Naive thymus-derived CD4-positive, alpha-beta T cell (primary cell): ENCODE data around the gene NSMF. TPM values are rescaled to one million over a fixed set of nuclear protein-coding genes. Genes with fewer than 3 reads are reported as not detected.
A peak's percentile ranks its signal among the peaks of the same experiment; 100 is the strongest.

Experiments
- ATAC-seq: fragments of 150-1000 bp; cut with Tn5 transposase; 2 replicates; pipeline ENCODE4 v1.10.0; 2021; ENCODE audit warnings: mild to moderate bottlenecking, moderate library complexity
- CTCF ChIA-PET: fragments of 350-600 bp; sonication (Branson Sonifier 250); formaldehyde crosslinking; loops from one replicate; lab custom pipeline; 2021; ENCODE audit warnings: antibody characterized with exemption; lab: Charles Lee
- POLR2A ChIA-PET: fragments of 350-600 bp; sonication (Branson Sonifier 250); formaldehyde crosslinking; loops from one replicate; lab custom pipeline; 2021; ENCODE audit warnings: antibody characterized with exemption, inconsistent platforms; lab: Charles Lee
- DNase-seq, 9 donors: peaks; one replicate each; pipeline versions ENCODE4 v3.0.0 to v3.0.0-alpha.2; 2020 to 2022; ENCODE audit warnings: mixed read lengths in 1 of 9
- H3K27ac ChIP-seq: one replicate; pipeline ENCODE4 v1.7.0; 2013; ENCODE audit warnings: mild to moderate bottlenecking, low read depth, low read length, moderate library complexity
- H3K27me3 ChIP-seq, 2 donors: one replicate each; pipeline ENCODE4 v1.7.0; 2013; ENCODE audit warnings: low read length in 2 of 2, mild to moderate bottlenecking in 2 of 2, moderate library complexity in 2 of 2; ENCODE audit not compliant: control insufficient read depth in 2 of 2, insufficient read depth in 2 of 2
- H3K36me3 ChIP-seq, 3 experiments: 1 replicate in 2 of 3; 2 replicates in 1 of 3; pipeline ENCODE4 v1.7.0; 2013; ENCODE audit warnings: low read length in 3 of 3, mild to moderate bottlenecking in 3 of 3, moderate library complexity in 1 of 3; ENCODE audit not compliant: insufficient read depth in 3 of 3, control insufficient read depth in 2 of 3
- H3K4me1 ChIP-seq, 2 donors: one replicate each; pipeline ENCODE4 v1.7.0; 2013; ENCODE audit warnings: low read length in 2 of 2, mild to moderate bottlenecking in 2 of 2, moderate library complexity in 1 of 2; ENCODE audit not compliant: control insufficient read depth in 2 of 2, insufficient read depth in 2 of 2
- H3K4me3 ChIP-seq: 2 replicates; pipeline ENCODE4 v1.7.0; 2013; ENCODE audit warnings: mild to moderate bottlenecking, low read length
- H3K9me3 ChIP-seq, 3 experiments: 1 replicate in 2 of 3; 2 replicates in 1 of 3; pipeline ENCODE4 v1.7.0; 2013; ENCODE audit warnings: low read length in 3 of 3; ENCODE audit not compliant: control insufficient read depth in 2 of 3
- H3K27ac Mint-ChIP-seq, 9 donors: one replicate each; pipeline ENCODE4 v1.8.0; 2020 to 2022; ENCODE audit warnings: mixed read lengths in 9 of 9, mild to moderate bottlenecking in 8 of 9, moderate library complexity in 5 of 9, inconsistent platforms in 2 of 9
- H3K27me3 Mint-ChIP-seq, 5 donors: one replicate each; pipeline ENCODE4 v1.8.0; 2021 to 2022; ENCODE audit warnings: mixed read lengths in 5 of 5, mild to moderate bottlenecking in 1 of 5
- H3K36me3 Mint-ChIP-seq, 5 donors: one replicate each; pipeline ENCODE4 v1.8.0; 2020 to 2022; ENCODE audit warnings: mixed read lengths in 5 of 5, mild to moderate bottlenecking in 3 of 5, inconsistent platforms in 1 of 5
- H3K4me1 Mint-ChIP-seq, 7 donors: one replicate each; pipeline ENCODE4 v1.8.0; 2020 to 2022; ENCODE audit warnings: mixed read lengths in 7 of 7, mild to moderate bottlenecking in 3 of 7, inconsistent platforms in 1 of 7
- H3K4me3 Mint-ChIP-seq, 10 donors: one replicate each; pipeline ENCODE4 v1.8.0; 2020 to 2022; ENCODE audit warnings: mild to moderate bottlenecking in 10 of 10, mixed read lengths in 10 of 10, moderate library complexity in 6 of 10, inconsistent platforms in 2 of 10
- H3K9me3 Mint-ChIP-seq, 11 donors: one replicate each; pipeline ENCODE4 v1.8.0; 2020 to 2022; ENCODE audit warnings: mixed read lengths in 11 of 11, mild to moderate bottlenecking in 4 of 11, inconsistent platforms in 1 of 11, moderate library complexity in 1 of 11
- intact Hi-C, 2 donors: fragments of 100-400 bp; cut with micrococcal nuclease; formaldehyde crosslinking; loops; one replicate each; pipeline ENCODE4 v1.15.1; 2023
- polyA plus RNA-seq, 2 donors: library from polyadenylated mRNA; unstranded; fragments of 300-500 nt; fragmentation: Illumina TruSeq; gene quantifications; one replicate each; pipeline ENCODE4 v1.2.3, GENCODE V29; 2021
- total RNA-seq, 6 experiments: library from RNA in 5 of 6; stranded (reverse) in 5 of 6; gene quantifications; 1 replicate in 5 of 6; 2 replicates in 1 of 6; pipeline ENCODE4 v1.2.3 and lab custom pipeline; 2021 to 2026

NSMF gene
- total and polyA plus RNA-seq, 7 experiments from 2014 or later: 10.9 to 92.0 (median 29.0) TPM

DNA sequence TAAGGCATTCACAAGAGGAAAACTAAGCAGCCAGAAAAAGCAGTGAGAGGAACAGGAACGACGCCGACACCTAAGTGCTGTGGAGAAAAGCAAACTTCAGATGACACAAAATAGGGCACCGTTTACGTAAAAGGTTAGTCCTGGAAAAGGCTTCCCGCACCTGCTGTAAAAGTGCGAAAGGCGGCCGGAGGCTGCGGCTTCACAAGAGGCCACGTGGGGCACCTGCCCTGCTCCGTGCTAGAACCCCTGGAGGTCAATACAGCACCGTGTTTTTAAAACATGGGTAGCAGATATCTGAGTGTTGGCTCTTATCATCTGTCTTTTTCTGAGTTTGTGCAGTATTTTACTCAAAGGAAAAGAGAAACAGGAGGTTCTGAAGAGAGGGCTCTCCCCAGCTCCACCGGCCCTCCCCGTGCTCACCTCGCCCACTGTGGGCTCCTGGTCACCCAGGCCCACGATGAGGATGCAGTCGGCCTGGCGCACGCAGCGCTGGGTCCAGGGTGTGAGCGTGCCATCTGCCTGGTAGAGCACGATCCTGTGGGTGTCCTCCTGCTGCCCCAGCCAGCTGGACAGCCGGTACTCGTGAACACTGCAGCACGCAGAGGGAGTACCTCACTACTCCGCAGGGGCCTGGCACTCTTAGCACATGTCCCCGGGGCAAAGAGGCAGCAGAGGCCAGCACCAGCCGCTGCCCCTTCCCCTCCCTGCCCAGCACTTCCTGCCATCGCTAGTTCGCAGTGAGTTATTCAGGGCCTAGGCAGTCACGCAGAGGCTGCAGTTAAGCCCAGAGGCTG, 21.0 kb upstream of the NSMF start:
- no peak overlapping the region for H3K27ac Mint-ChIP-seq
- Histone ChIP-seq H3K27ac (no peak overlapping the region), H3K36me3 (no peaks in the 10 kb centered on the region), H3K9me3 (peaks cover 0 to 5% (median 0%) of the 10 kb centered on the region in 3 experiments), H3K4me1 (no peaks in the 10 kb centered on the region), H3K4me3 (no peak overlapping the region), H3K27me3 (no peaks in the 10 kb centered on the region)
- ATAC-seq (no peak), DNase-seq (no peak)
- H3K27me3 Mint-ChIP-seq: no peaks in the 10 kb centered on the region
- intact Hi-C loops: no loop called here
- H3K4me3 Mint-ChIP-seq: no peak overlapping the region
- peaks cover 5 to 8% (median 7%) of the 10 kb centered on the region in 5 donors for H3K36me3 Mint-ChIP-seq
- POLR2A ChIA-PET: no interaction called here
- peaks cover 5 to 11% (median 8%) of the 10 kb centered on the region in 11 donors for H3K9me3 Mint-ChIP-seq
- H3K4me1 Mint-ChIP-seq: peaks cover 0 to 13% (median 0%) of the 10 kb centered on the region in 7 donors
- CTCF ChIA-PET: no interaction called here

DNA sequence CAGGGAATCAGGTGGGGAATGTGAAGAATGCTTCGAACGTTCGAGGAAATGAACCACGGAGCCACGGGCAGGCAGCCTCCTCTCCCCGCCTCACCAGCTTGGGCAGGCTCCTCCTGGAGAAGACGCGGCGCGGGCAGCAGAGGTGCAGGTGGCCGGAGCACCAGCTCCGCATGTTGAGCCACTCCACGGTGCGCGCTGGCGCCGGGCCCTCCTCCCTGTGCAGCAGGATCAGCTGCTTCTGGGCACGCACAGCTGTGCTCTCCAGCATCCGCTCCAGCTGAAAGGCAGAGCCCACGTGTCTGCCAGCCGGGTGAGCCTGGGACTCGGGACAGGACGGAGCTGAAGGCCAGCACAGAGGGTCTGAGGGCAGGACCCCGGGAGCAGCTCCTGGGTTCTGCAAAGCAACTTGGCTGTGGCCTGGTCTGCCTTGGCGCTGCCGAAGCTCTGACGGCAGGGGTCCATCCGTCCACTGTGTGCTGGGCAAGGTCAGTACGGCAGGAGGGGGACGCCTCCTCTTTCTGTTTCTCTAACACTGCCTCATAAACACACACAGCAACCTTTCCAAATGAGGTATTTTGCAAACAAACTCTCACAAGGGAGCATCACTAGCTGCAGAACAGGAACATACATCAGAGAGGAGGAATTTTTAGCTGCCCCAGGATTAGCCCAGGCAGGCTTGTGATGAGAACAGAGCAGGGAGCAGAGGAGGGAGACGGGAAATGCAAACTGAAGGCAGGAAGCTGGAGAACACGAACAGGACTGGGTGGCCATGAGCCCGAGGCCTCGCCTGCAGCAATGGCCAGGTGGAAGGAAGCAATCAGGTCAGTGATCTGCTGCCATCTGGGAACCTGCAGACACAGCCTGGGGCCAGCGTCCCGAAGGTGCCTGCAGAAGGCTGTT, 20.1 kb upstream of the NSMF start:
- Histone ChIP-seq H3K27me3 (no peaks in the 10 kb centered on the region), H3K36me3 (no peaks in the 10 kb centered on the region), H3K4me1 (no peaks in the 10 kb centered on the region), H3K27ac (no peak overlapping the region), H3K4me3 (no peak overlapping the region), H3K9me3 (peaks cover 0 to 5% (median 0%) of the 10 kb centered on the region in 3 experiments)
- Mint-ChIP-seq H3K27ac (peak overlapping the region in 1 of 9 donors; percentile 78), H3K27me3 (no peaks in the 10 kb centered on the region), H3K36me3 (peaks cover 7 to 12% (median 10%) of the 10 kb centered on the region in 5 donors), H3K4me3 (no peak overlapping the region), H3K9me3 (peaks cover 5 to 15% (median 10%) of the 10 kb centered on the region in 11 donors), H3K4me1 (peaks cover 0 to 13% (median 0%) of the 10 kb centered on the region in 7 donors)
- ATAC-seq: no peak
- intact Hi-C loops: no loop called here
- DNase-seq: no peak
- ChIA-PET CTCF (no interaction called here), POLR2A (no interaction called here)

DNA sequence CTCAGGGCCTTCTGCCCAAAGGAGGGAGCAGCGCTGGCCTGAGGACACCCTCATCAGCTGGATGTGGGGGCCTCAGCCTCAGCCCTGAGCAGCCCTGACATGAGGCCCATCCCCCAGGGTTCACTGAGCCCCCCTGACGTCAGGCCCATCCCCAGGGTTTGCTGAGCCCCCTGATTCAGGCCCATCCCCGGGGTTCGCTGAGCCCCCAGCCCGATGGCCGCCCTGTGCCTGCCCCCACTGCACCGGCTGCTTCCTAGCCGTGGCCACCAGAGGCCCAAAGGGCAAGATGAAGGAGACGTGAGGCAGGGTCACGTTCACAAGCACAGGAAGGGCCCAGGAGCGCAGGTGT, 19.5 kb upstream of the NSMF start:
- ChIA-PET CTCF (no interaction called here), POLR2A (no interaction called here)
- H3K27ac ChIP-seq: no peak overlapping the region
- H3K9me3 ChIP-seq: peaks cover 0 to 5% (median 0%) of the 10 kb centered on the region in 3 experiments
- Mint-ChIP-seq H3K27me3 (no peaks in the 10 kb centered on the region), H3K4me1 (peaks cover 0 to 13% (median 0%) of the 10 kb centered on the region in 7 donors), H3K36me3 (peaks cover 7 to 17% (median 14%) of the 10 kb centered on the region in 5 donors), H3K4me3 (no peak overlapping the region), H3K27ac (no peak overlapping the region), H3K9me3 (peaks cover 5 to 21% (median 12%) of the 10 kb centered on the region in 11 donors)
- H3K4me3 ChIP-seq: no peak overlapping the region
- no peaks in the 10 kb centered on the region for H3K27me3 ChIP-seq
- no peaks in the 10 kb centered on the region for H3K36me3 ChIP-seq
- H3K4me1 ChIP-seq: no peaks in the 10 kb centered on the region
- no peak for ATAC-seq
- no peak for DNase-seq
- intact Hi-C loops: no loop called here

DNA sequence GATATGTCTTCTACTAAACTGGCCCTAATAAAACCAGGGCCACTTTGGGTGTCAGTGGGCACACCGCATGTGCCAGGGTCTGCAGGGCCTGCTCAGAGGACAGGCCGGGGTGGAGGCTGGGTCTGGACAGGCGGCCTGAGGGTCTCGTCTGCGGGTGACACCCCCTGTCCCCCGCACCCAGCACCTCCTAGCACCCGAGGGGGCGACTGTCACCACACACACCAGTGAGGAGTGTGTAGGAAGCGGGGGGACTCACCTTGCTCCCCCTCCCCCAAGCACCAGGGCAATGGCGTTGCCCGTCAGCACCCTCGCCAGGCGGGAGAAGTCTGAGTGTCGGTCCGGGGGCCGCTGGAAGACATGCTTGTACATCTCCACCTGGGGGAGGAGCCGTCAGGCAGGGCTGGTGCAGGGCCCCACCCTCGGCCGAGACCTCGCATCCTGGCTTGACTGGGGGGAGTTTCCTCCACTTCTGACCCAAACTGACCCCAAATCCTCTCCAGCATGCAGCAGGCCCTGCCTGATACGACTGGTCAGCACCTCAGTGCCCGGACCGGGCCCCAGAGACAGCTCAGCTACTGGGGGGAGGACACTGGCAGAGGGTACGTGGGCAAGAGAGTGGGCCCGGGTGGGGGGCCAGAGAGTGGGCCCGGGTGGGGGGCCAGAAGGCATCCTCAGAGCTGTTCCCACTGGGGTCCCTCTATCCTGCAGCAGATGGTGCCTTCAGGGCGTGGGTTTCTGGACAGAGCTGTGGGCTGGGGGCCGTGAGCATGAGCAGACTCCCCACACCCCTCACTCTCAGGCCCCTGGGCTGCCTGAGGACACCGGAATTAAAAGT, 18.9 kb upstream of the NSMF start:
- H3K4me1 ChIP-seq: no peaks in the 10 kb centered on the region
- Mint-ChIP-seq H3K36me3 (peaks cover 7 to 23% (median 17%) of the 10 kb centered on the region in 5 donors), H3K9me3 (peaks cover 5 to 27% (median 18%) of the 10 kb centered on the region in 11 donors), H3K4me3 (no peak overlapping the region), H3K4me1 (peaks cover 0 to 13% (median 0%) of the 10 kb centered on the region in 7 donors), H3K27ac (no peak overlapping the region), H3K27me3 (no peaks in the 10 kb centered on the region)
- H3K36me3 ChIP-seq: no peaks in the 10 kb centered on the region
- CTCF ChIA-PET: no interaction called here
- no peak overlapping the region for H3K4me3 ChIP-seq
- DNase-seq (no peak), ATAC-seq (no peak)
- POLR2A ChIA-PET: no interaction called here
- H3K27ac ChIP-seq: no peak overlapping the region
- H3K27me3 ChIP-seq: no peaks in the 10 kb centered on the region
- intact Hi-C loops: no loop called here
- peaks cover 0 to 7% (median 0%) of the 10 kb centered on the region in 3 experiments for H3K9me3 ChIP-seq

DNA sequence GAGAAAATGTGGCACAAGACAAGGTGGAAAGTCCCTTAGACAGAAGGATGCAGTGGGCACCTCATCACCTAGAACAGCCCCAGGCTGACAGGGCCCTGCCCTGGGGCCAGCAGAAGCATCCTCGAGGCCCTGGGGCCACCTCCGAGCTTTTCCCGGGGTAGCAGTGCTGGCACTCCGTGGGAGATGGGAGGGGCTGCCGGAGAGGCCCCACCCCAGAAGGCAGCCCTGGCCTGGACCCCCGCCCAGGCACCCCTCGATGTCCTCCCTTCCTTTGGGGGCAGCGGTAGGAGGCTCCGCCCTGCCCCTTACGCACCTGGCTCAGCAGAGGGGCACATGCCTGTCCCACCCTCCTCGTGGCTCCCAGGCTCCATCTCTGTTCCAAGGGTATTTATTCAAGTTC, 17.7 kb upstream of the NSMF start:
- H3K27ac ChIP-seq: no peak overlapping the region
- POLR2A ChIA-PET: no interaction called here
- H3K4me3 ChIP-seq: no peak overlapping the region
- DNase-seq: no peak
- H3K9me3 Mint-ChIP-seq: peaks cover 5 to 32% (median 19%) of the 10 kb centered on the region in 11 donors
- intact Hi-C loops: no loop called here
- no peaks in the 10 kb centered on the region for H3K4me1 ChIP-seq
- H3K36me3 ChIP-seq: no peaks in the 10 kb centered on the region
- no peaks in the 10 kb centered on the region for H3K27me3 Mint-ChIP-seq
- H3K36me3 Mint-ChIP-seq: peaks cover 7 to 26% (median 17%) of the 10 kb centered on the region in 5 donors
- CTCF ChIA-PET: no interaction called here
- peaks cover 0 to 6% (median 0%) of the 10 kb centered on the region in 7 donors for H3K4me1 Mint-ChIP-seq
- ATAC-seq: no peak
- H3K4me3 Mint-ChIP-seq: no peak overlapping the region
- H3K27me3 ChIP-seq: no peaks in the 10 kb centered on the region
- H3K9me3 ChIP-seq: peaks cover 0 to 10% (median 0%) of the 10 kb centered on the region in 3 experiments
- H3K27ac Mint-ChIP-seq: no peak overlapping the region

DNA sequence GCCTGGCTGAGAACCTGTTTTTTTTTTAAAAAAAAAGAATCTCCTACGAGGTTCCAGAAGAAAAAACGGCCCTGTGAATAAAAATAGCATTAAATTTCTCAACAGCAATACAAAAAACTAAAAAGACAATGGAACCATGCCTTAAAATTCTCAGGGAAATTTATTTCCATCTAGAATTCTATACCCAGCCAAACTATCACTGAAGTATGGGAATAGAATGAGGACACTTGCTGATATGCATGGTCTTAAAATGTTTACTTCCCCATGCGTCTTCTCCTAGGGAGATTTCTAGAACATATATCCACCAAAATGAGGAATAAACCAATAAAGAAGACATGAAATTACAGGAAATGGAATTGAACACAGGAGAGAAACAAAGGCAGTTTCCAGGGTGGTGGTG, 16.5 kb upstream of the NSMF start:
- intact Hi-C loops: no loop called here
- ChIA-PET POLR2A (no interaction called here), CTCF (no interaction called here)
- no peaks in the 10 kb centered on the region for H3K27me3 ChIP-seq
- Mint-ChIP-seq H3K27me3 (peaks cover 0 to 2% (median 0%) of the 10 kb centered on the region in 5 donors), H3K27ac (no peak overlapping the region), H3K36me3 (peaks cover 7 to 26% (median 21%) of the 10 kb centered on the region in 5 donors), H3K4me3 (no peak overlapping the region), H3K9me3 (peaks cover 5 to 36% (median 19%) of the 10 kb centered on the region in 11 donors), H3K4me1 (peaks cover 2 to 10% (median 3%) of the 10 kb centered on the region in 7 donors)
- DNase-seq (no peak), ATAC-seq (no peak)
- no peak overlapping the region for H3K27ac ChIP-seq
- H3K4me3 ChIP-seq: no peak overlapping the region
- peaks cover 0 to 3% of the 10 kb centered on the region in 2 donors for H3K4me1 ChIP-seq
- H3K36me3 ChIP-seq: no peaks in the 10 kb centered on the region
- peaks cover 0 to 10% (median 0%) of the 10 kb centered on the region in 3 experiments for H3K9me3 ChIP-seq
